K562 (cell line): ENCODE data around the gene ASIC1. TPM values are rescaled to one million over a fixed set of nuclear protein-coding genes. Genes with fewer than 3 reads are reported as not detected.

Source experiments
- CBFA2T3 ChIP-seq: fragments of 450-650 bp; IDR thresholded peaks from 2 replicates; pipeline ENCODE4 v1.6.1; 2017
- HLTF ChIP-seq: fragments of 450-650 bp; IDR thresholded peaks from 2 replicates; pipeline ENCODE4 v1.6.1; 2016
- IRF2 ChIP-seq: sonication (generic); formaldehyde crosslinking; IDR thresholded peaks from 2 replicates; pipeline ENCODE4 v1.8.1; 2022; ENCODE audit warnings: mild to moderate bottlenecking, missing genetic modification reagents
- JUND ChIP-seq, 2 experiments: IDR thresholded peaks; 2 replicates in 1 of 2; 3 replicates in 1 of 2; pipeline ENCODE4 v1.6.1; 2011; ENCODE audit warnings: borderline replicate concordance in 2 of 2, low read depth in 2 of 2, low read length in 2 of 2, improper control_type of control experiment in 1 of 2, missing biosample characterization in 1 of 2, missing genetic modification characterization in 1 of 2, missing genetic modification reagents in 1 of 2
- MEF2A ChIP-seq: IDR thresholded peaks from 2 replicates; pipeline ENCODE4 v1.6.1; 2011; ENCODE audit warnings: low read depth, mild to moderate bottlenecking, low read length, moderate library complexity; ENCODE audit not compliant: control insufficient read depth
- MYC ChIP-seq, 2 experiments: fragments of 250-450 bp in 1 of 2; sonication (Bioruptor Pico) in 1 of 2; IDR thresholded peaks; 2 replicates each; pipeline versions ENCODE4 v1.5.1 to v1.6.1; 2012 to 2021; ENCODE audit warnings: low read depth in 2 of 2, borderline replicate concordance in 1 of 2, improper control_type of control experiment in 1 of 2, low read length in 1 of 2, mild to moderate bottlenecking in 1 of 2, moderate library complexity in 1 of 2
- POLR2AphosphoS2 ChIP-seq: IDR thresholded peaks from 2 replicates; pipeline ENCODE4 v1.6.1; 2012; ENCODE audit warnings: low read length, improper control_type of control experiment
- POLR2B ChIP-seq: fragments of 450-650 bp; IDR thresholded peaks from 2 replicates; pipeline ENCODE4 v1.6.1; 2018; ENCODE audit warnings: low read depth; ENCODE audit not compliant: partially characterized antibody
- PURB ChIP-seq: sonication (generic); formaldehyde crosslinking; IDR thresholded peaks from 2 replicates; pipeline ENCODE4 v1.9.0; 2021; ENCODE audit warnings: low read depth, mild to moderate bottlenecking, missing genetic modification reagents
- RAD51 ChIP-seq: fragments of 450-650 bp; IDR thresholded peaks from 2 replicates; pipeline ENCODE4 v1.7.1; 2016; ENCODE audit warnings: low read depth, mild to moderate bottlenecking, borderline replicate concordance
- RBM17 ChIP-seq: fragments of 200-400 bp; formaldehyde crosslinking; IDR thresholded peaks from 2 replicates; pipeline ENCODE4 v1.6.1; 2017; ENCODE audit warnings: low read depth, mild to moderate bottlenecking, low read length, borderline replicate concordance
- SLC30A9 ChIP-seq: fragments of 250-450 bp; sonication (Bioruptor Pico); IDR thresholded peaks from 2 replicates; pipeline ENCODE4 v1.8.0; 2022; ENCODE audit warnings: mild to moderate bottlenecking, moderate library complexity
- TAF7 ChIP-seq: fragments of 450-650 bp; IDR thresholded peaks from 2 replicates; pipeline ENCODE4 v1.6.1; 2016; ENCODE audit warnings: missing genetic modification characterization, missing compliant biosample characterization
- ZNF133 ChIP-seq: fragments of 250-450 bp; sonication (Bioruptor Pico); IDR thresholded peaks from 2 replicates; pipeline ENCODE4 v1.4.0; 2020; ENCODE audit warnings: mild to moderate bottlenecking
- ZNF316 ChIP-seq: fragments of 450-650 bp; IDR thresholded peaks from 2 replicates; pipeline ENCODE4 v1.6.1; 2016
- ZSCAN29 ChIP-seq: fragments of 450-650 bp; IDR thresholded peaks from 2 replicates; pipeline ENCODE4 v1.6.1; 2017
- polyA plus RNA-seq, 8 experiments: library from polyadenylated mRNA; depleted of rRNA in 4 of 8; stranded (reverse) in 5 of 8; unstranded in 3 of 8; fragments of >200 nt; fragmentation: Nextera tagmentation in 2 of 8; fragmentation: Illumina TruSeq in 1 of 8; extraction: Ambion mirVana in 2 of 8; extraction: Trizol in 1 of 8; gene quantifications; 2 replicates each; pipeline versions ENCODE4 v1.2.1 to v1.2.3, GENCODE V29; 2011 to 2014; ENCODE audit warnings: inconsistent platforms in 1 of 8, missing spikeins in 1 of 8
- total RNA-seq, 7 experiments: library from RNA; depleted of rRNA in 6 of 7; stranded (reverse); fragments of >200 nt in 6 of 7; fragmentation: Illumina TruSeq in 2 of 7; extraction: Trizol in 2 of 7; gene quantifications; 2 replicates each; pipeline versions ENCODE4 v1.2.1 to v1.2.3, GENCODE V29; 2011 to 2021; ENCODE audit warnings: low replicate concordance in 1 of 7
- TF ChIP-seq, protein P1 (sequence below): fragments of 450-650 bp; IDR thresholded peaks from 2 replicates; pipeline ENCODE4 v1.7.0; 2016; ENCODE audit warnings: borderline replicate concordance
- TF ChIP-seq, protein P2 (sequence below): conservative IDR thresholded peaks from 2 replicates; pipeline ENCODE4 v1.6.1; 2011; ENCODE audit warnings: low read depth, mild to moderate bottlenecking, low read length; ENCODE audit not compliant: control insufficient read depth
- TF ChIP-seq, protein P3 (sequence below): sonication (generic); formaldehyde crosslinking; IDR thresholded peaks from 2 replicates; pipeline ENCODE4 v1.9.0; 2022; ENCODE audit warnings: mild to moderate bottlenecking, missing genetic modification reagents
- TF ChIP-seq, protein P4 (sequence below): fragments of 250-450 bp; sonication (Bioruptor Pico); IDR thresholded peaks from 2 replicates; pipeline ENCODE4 v1.8.0; 2021; ENCODE audit warnings: moderate library complexity, mild to moderate bottlenecking, inconsistent platforms
- TF ChIP-seq, protein P5 (sequence below): sonication (generic); formaldehyde crosslinking; IDR thresholded peaks from 2 replicates; pipeline ENCODE4 v1.8.0; 2022; ENCODE audit warnings: mild to moderate bottlenecking, missing genetic modification reagents

Gene ASIC1
- total and polyA plus RNA-seq, 9 of the 15 experiments (the other 6 are each of a cell fraction or from before 2014, with no cell fraction given): 0.01 to 1.7 (median 0.45) TPM

DNA sequence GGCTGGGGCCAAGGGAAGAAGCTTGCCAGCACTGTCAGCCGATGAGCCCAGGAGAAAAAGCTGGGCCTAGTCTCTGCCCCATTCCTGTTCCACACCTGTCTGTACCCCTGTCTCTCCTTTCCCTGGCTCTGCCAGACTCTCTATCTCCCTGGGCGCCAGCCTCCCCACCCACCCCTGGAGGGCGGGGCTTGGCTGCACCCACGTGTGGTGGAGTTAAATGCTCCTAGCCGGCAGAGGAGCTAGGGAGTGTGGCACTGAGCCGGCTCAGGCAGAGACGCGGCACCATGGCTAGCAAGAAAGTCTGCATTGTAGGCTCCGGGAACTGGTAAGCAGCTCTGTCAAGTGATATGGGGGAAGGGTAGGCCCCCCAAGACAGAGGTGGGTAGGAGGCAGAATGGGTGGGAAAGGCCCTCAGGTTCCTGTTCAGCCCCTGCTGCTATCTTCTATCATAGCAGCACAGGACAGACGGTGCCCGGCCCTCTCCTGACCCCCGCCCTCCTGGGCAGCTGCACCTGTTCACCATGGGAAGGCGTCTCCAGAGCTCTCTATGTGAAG lies 46.4 kb downstream of the ASIC1 start, which contains the start of gene GPD1 (continued):
- TF ChIP-seq MEF2A (no peak), MYC (IDR thresholded peaks at IDR 0.05; ENCODE audit: low read depth, low read length) (no peak), MYC (CRISPR knock-in tag; IDR thresholded peaks at IDR 0.05; ENCODE audit: borderline replicate concordance, low read depth) (no peak), POLR2AphosphoS2 (no peak), ZNF133 (no peak), HLTF (no peak), JUND (IDR thresholded peaks at IDR 0.05; ENCODE audit: borderline replicate concordance, low read depth, low read length) (no peak), JUND (tag; IDR thresholded peaks at IDR 0.05; ENCODE audit: borderline replicate concordance, low read depth, low read length) (no peak), POLR2B (no peak), CBFA2T3 (no peak; the same call in 1 of the 2 replicates), PURB (no peak), ZNF316 (no peak), TAF7 (tag) (no peak), IRF2 (CRISPR knock-in tag) (no peak), RAD51 (no peak), ZSCAN29 (no peak), RBM17 (no peak), SLC30A9 (CRISPR knock-in tag) (no peak)
- TF ChIP-seq, protein P1, sequence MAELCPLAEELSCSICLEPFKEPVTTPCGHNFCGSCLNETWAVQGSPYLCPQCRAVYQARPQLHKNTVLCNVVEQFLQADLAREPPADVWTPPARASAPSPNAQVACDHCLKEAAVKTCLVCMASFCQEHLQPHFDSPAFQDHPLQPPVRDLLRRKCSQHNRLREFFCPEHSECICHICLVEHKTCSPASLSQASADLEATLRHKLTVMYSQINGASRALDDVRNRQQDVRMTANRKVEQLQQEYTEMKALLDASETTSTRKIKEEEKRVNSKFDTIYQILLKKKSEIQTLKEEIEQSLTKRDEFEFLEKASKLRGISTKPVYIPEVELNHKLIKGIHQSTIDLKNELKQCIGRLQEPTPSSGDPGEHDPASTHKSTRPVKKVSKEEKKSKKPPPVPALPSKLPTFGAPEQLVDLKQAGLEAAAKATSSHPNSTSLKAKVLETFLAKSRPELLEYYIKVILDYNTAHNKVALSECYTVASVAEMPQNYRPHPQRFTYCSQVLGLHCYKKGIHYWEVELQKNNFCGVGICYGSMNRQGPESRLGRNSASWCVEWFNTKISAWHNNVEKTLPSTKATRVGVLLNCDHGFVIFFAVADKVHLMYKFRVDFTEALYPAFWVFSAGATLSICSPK: no peak
- TF ChIP-seq, protein P2, sequence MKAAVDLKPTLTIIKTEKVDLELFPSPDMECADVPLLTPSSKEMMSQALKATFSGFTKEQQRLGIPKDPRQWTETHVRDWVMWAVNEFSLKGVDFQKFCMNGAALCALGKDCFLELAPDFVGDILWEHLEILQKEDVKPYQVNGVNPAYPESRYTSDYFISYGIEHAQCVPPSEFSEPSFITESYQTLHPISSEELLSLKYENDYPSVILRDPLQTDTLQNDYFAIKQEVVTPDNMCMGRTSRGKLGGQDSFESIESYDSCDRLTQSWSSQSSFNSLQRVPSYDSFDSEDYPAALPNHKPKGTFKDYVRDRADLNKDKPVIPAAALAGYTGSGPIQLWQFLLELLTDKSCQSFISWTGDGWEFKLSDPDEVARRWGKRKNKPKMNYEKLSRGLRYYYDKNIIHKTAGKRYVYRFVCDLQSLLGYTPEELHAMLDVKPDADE: no peak
- TF ChIP-seq, protein P3, sequence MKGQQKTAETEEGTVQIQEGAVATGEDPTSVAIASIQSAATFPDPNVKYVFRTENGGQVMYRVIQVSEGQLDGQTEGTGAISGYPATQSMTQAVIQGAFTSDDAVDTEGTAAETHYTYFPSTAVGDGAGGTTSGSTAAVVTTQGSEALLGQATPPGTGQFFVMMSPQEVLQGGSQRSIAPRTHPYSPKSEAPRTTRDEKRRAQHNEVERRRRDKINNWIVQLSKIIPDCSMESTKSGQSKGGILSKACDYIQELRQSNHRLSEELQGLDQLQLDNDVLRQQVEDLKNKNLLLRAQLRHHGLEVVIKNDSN (CRISPR knock-in tag): peak; percentile 75
- TF ChIP-seq, protein P4, sequence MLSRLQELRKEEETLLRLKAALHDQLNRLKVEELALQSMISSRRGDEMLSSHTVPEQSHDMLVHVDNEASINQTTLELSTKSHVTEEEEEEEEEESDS: no peak
- TF ChIP-seq, protein P5, sequence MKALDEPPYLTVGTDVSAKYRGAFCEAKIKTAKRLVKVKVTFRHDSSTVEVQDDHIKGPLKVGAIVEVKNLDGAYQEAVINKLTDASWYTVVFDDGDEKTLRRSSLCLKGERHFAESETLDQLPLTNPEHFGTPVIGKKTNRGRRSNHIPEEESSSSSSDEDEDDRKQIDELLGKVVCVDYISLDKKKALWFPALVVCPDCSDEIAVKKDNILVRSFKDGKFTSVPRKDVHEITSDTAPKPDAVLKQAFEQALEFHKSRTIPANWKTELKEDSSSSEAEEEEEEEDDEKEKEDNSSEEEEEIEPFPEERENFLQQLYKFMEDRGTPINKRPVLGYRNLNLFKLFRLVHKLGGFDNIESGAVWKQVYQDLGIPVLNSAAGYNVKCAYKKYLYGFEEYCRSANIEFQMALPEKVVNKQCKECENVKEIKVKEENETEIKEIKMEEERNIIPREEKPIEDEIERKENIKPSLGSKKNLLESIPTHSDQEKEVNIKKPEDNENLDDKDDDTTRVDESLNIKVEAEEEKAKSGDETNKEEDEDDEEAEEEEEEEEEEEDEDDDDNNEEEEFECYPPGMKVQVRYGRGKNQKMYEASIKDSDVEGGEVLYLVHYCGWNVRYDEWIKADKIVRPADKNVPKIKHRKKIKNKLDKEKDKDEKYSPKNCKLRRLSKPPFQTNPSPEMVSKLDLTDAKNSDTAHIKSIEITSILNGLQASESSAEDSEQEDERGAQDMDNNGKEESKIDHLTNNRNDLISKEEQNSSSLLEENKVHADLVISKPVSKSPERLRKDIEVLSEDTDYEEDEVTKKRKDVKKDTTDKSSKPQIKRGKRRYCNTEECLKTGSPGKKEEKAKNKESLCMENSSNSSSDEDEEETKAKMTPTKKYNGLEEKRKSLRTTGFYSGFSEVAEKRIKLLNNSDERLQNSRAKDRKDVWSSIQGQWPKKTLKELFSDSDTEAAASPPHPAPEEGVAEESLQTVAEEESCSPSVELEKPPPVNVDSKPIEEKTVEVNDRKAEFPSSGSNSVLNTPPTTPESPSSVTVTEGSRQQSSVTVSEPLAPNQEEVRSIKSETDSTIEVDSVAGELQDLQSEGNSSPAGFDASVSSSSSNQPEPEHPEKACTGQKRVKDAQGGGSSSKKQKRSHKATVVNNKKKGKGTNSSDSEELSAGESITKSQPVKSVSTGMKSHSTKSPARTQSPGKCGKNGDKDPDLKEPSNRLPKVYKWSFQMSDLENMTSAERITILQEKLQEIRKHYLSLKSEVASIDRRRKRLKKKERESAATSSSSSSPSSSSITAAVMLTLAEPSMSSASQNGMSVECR (CRISPR knock-in tag): 0 out of 2 replicates have a peak, but pooled peaks have one; percentile 37
